Measurements from ENCODE around the gene OR4A5. TPM values are rescaled to one million over a fixed set of nuclear protein-coding genes. Genes with fewer than 3 reads are reported as not detected.
"Not testable (repeated sequence)": the region's sequence is repeated elsewhere in the genome, so short reads cannot be mapped to it uniquely, and the experiment has no call there.

Gene OR4A5
- total RNA-seq, result not detected
- polyA plus RNA-seq, result not detected
- long read RNA-seq, donor 1, result 0 reads
- long read RNA-seq, donor 2, result 0 reads
- long read RNA-seq, donor 3, result 0 reads

GRCh38 chr11:54706532-54706931, at the start of gene OR4A5:
TSS of gene OR4A5 (plus strand) at chr11:54706832. CDS start at chr11:54706885, 53 bp downstream.
- H3K27ac ChIP-seq; H3K27me3 ChIP-seq; H3K4me1 ChIP-seq (ENCODE audit: insufficient read depth); DNase-seq; H3K4me3 ChIP-seq; H3K36me3 ChIP-seq; intact Hi-C loops (cut with DNase I); H3K9me3 ChIP-seq: not testable (repeated sequence)
- WGBS, 3 donors, result 0% methylated on average over 1 of the region's 1 CpG

- DNase-seq; H3K9me3 ChIP-seq; H3K36me3 ChIP-seq; H3K27ac ChIP-seq; H3K27me3 ChIP-seq; intact Hi-C loops (cut with DNase I); H3K4me3 ChIP-seq; H3K4me1 ChIP-seq (ENCODE audit: insufficient read depth): not testable (repeated sequence)
- 57 to 66% (median 58%) methylated on average over 5 of the region's 5 CpGs for WGBS, 3 donors
These were observed 13.5 kb downstream of the OR4A5 start for GRCh38 chr11:54720094-54720493.

Other genes with a start within 250 kb of the OR4A5 start
- not detected for gene OR4C46, start 102.8 kb upstream of the OR4A5 start, total RNA-seq
- not detected for gene OR4C46, start 102.8 kb upstream of the OR4A5 start, polyA plus RNA-seq

All from ovary (tissue), 10 donors.